ENCODE measurements around the gene RPL10. TPM values are rescaled to one million over a fixed set of nuclear protein-coding genes. Genes with fewer than 3 reads are reported as not detected.

RPL10 gene
- total and polyA plus RNA-seq, 9 of the 15 experiments (the other 6 are each of a cell fraction or from before 2014, with no cell fraction given), result 3,774 to 7,600 (median 5,014) TPM

GRCh38 chrX:154369449-154370299 is 28.5 kb upstream of the RPL10 start:
- intact Hi-C loops (cut with micrococcal nuclease), result loop anchor here (5.0 to 10.0 kb wide), 2 partner anchors 125 to 448 kb away; partner anchors contain the start of gene SLC10A3
- peak overlapping the region; percentile 89 for H3K4me3 ChIP-seq
- ATAC-seq, result peak; percentile 23
- BruUV-seq (replicated peaks), result TSS peak; percentile 96
- peaks cover 61% of the 10 kb centered on the region for H3K79me2 ChIP-seq (ENCODE audit: control insufficient read depth, insufficient read depth, low read length)
- peak overlapping the region; percentile 94 to 96 for H3K9ac ChIP-seq (ENCODE audit: insufficient read depth in 1 of 2, low read depth in 2 of 2, low read length in 2 of 2)
- peak overlapping the region; percentile 96 for H3K4me2 ChIP-seq (ENCODE audit: insufficient read depth, low read length)
- ChIA-PET POLR2A (interaction anchor here (0.6 to 1.3 kb wide), 6 partner anchors 12 to 174 kb away, joined by 3 to 5 read pairs (median 4); no protein-coding TSS in a partner anchor), CTCF (ENCODE audit: low intra/inter-chr PET ratio) (no interaction called here)
- peak overlapping the region; percentile 99 for H3K27ac ChIP-seq (ENCODE audit: extremely low read depth, low read depth, low read length)
- FAIRE-seq, result peak; percentile 85
- H3K36me3 ChIP-seq (ENCODE audit: control insufficient read depth, insufficient read depth, low read length), result peaks cover 42% of the 10 kb centered on the region; the same call in 2 of the 3 replicates
- peaks cover 18 to 85% of the 10 kb centered on the region in 2 experiments for H3K4me1 ChIP-seq (replicated peaks in 1 of 2; ENCODE audit: control insufficient read depth in 2 of 2, insufficient read depth in 2 of 2, low read length in 2 of 2)
- H3K27me3 ChIP-seq (ENCODE audit: control insufficient read depth in 2 of 2, insufficient read depth in 2 of 2, low read length in 2 of 2), result no peaks in the 10 kb centered on the region
- in situ Hi-C loops (cut with MboI), result loop anchor here (10.0 kb wide), 1 partner anchor 165 kb away; no protein-coding TSS in a partner anchor
- H2AFZ ChIP-seq (ENCODE audit: low read depth, low read length), result no peak overlapping the region
- DNase-seq (ENCODE audit: extremely low read depth in 1 of 4, low spot score in 3 of 4), result peak; percentile 54 to 90 (median 68)
- H4K20me1 ChIP-seq (replicated peaks; ENCODE audit: control insufficient read depth, insufficient read depth, low read length), result no peaks in the 10 kb centered on the region; the same call in 1 of the 2 replicates
- whole genome bisulfite sequencing (ENCODE audit: insufficient coverage, low coverage, missing lambda C conversion rate), result 3% methylated on average over 7 of the region's 13 CpGs
- no peaks in the 10 kb centered on the region for H3K9me1 ChIP-seq (ENCODE audit: control insufficient read depth, insufficient read depth, low read length)
- no peaks in the 10 kb centered on the region for H3K9me3 ChIP-seq (replicated peaks; ENCODE audit: control insufficient read depth, insufficient read depth, low read depth, low read length)
- TF ChIP-seq PHF8 (IDR thresholded peaks at IDR 0.05; ENCODE audit: borderline replicate concordance, low read length) (0 out of 2 replicates have a peak, but pooled peaks have one; percentile 16), ZNF324 (CRISPR knock-in tag; IDR thresholded peaks at IDR 0.05) (no peak), ZNF707 (CRISPR knock-in tag; conservative IDR thresholded peaks at IDR 0.05) (no peak), ZNF699 (CRISPR knock-in tag; IDR thresholded peaks at IDR 0.05; ENCODE audit: insufficient replicate concordance) (no peak), RBM34 (IDR thresholded peaks at IDR 0.05; ENCODE audit: borderline replicate concordance, insufficient read depth, low read length) (no peak), TEAD1 (CRISPR knock-in tag; IDR thresholded peaks at IDR 0.05) (no peak), NFIC (IDR thresholded peaks at IDR 0.05) (no peak), MEF2D (tag; conservative IDR thresholded peaks at IDR 0.05; ENCODE audit: low read depth) (no peak), HOXB6 (CRISPR knock-in tag; IDR thresholded peaks at IDR 0.05; ENCODE audit: borderline replicate concordance) (no peak), NEUROD1 (IDR thresholded peaks at IDR 0.05; ENCODE audit: borderline replicate concordance, low read depth, low read length, partially characterized antibody) (no peak), RBM17 (IDR thresholded peaks at IDR 0.05; ENCODE audit: borderline replicate concordance, low read depth, low read length) (no peak), PTRF (tag; IDR thresholded peaks at IDR 0.05) (no peak), JUNB (CRISPR knock-in tag; conservative IDR thresholded peaks at IDR 0.05) (no peak), MTA2 (IDR thresholded peaks at IDR 0.05; ENCODE audit: low read depth) (no peak), E2F1 (CRISPR knock-in tag; IDR thresholded peaks at IDR 0.05) (no peak), ZNF583 (CRISPR knock-in tag; IDR thresholded peaks at IDR 0.05) (no peak), MTA3 (IDR thresholded peaks at IDR 0.05; ENCODE audit: borderline replicate concordance) (peak; percentile 16; the same call in 1 of the 2 replicates), MCM7 (IDR thresholded peaks at IDR 0.05) (no peak), ZFX (CRISPR knock-in tag; IDR thresholded peaks at IDR 0.05) (no peak)
- TF ChIP-seq, protein P1, sequence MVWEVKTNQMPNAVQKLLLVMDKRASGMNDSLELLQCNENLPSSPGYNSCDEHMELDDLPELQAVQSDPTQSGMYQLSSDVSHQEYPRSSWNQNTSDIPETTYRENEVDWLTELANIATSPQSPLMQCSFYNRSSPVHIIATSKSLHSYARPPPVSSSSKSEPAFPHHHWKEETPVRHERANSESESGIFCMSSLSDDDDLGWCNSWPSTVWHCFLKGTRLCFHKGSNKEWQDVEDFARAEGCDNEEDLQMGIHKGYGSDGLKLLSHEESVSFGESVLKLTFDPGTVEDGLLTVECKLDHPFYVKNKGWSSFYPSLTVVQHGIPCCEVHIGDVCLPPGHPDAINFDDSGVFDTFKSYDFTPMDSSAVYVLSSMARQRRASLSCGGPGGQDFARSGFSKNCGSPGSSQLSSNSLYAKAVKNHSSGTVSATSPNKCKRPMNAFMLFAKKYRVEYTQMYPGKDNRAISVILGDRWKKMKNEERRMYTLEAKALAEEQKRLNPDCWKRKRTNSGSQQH (CRISPR knock-in tag; IDR thresholded peaks at IDR 0.05), result no peak

Data from K562 (cell line).